BJ (cell line): ENCODE measurements around the gene SIRPG. TPM values are rescaled to one million over a fixed set of nuclear protein-coding genes. Genes with fewer than 3 reads are reported as not detected.

ENCODE experiments used
- CTCF ChIA-PET: fragments of 350-600 bp; formaldehyde crosslinking; extraction: SDS; loops from one replicate; lab custom pipeline; 2021; ENCODE audit warnings: antibody characterized with exemption, inconsistent platforms; lab: Yijun Ruan, JAX
- POLR2A ChIA-PET: fragments of 300-600 bp; sonication (Branson Sonifier 250); formaldehyde crosslinking; extraction: SDS; loops from one replicate; lab custom pipeline; 2021; ENCODE audit warnings: antibody characterized with exemption; lab: Charles Lee
- DNase-seq: peaks from one replicate; pipeline ENCODE4 v3.0.0-alpha.2; 2011; ENCODE audit warnings: low read depth
- H3K27me3 ChIP-seq: 2 replicates; pipeline ENCODE4 v1.6.0; 2011; ENCODE audit warnings: low read length; ENCODE audit not compliant: control insufficient read depth, insufficient read depth
- H3K36me3 ChIP-seq: 2 replicates; pipeline ENCODE4 v1.5.1; 2011; ENCODE audit warnings: low read length; ENCODE audit not compliant: control insufficient read depth, insufficient read depth
- H3K4me3 ChIP-seq: 2 replicates; pipeline ENCODE4 v1.5.1; 2011; ENCODE audit warnings: low read depth, mild to moderate bottlenecking, control low read depth, low read length
- polyA plus RNA-seq: library from polyadenylated mRNA; depleted of rRNA; stranded (reverse); fragments of >200 nt; gene quantifications from 2 replicates; pipeline ENCODE4 v1.2.3, GENCODE V29; 2011
- TF ChIP-seq, protein P1 (sequence below): IDR thresholded peaks from 2 replicates; pipeline ENCODE4 v1.5.1; 2011; ENCODE audit warnings: low read depth, mild to moderate bottlenecking, control low read depth, inconsistent platforms, low read length, moderate library complexity; ENCODE audit not compliant: insufficient read depth

Gene SIRPG
- polyA plus RNA-seq, 1 experiment: not detected

DNA sequence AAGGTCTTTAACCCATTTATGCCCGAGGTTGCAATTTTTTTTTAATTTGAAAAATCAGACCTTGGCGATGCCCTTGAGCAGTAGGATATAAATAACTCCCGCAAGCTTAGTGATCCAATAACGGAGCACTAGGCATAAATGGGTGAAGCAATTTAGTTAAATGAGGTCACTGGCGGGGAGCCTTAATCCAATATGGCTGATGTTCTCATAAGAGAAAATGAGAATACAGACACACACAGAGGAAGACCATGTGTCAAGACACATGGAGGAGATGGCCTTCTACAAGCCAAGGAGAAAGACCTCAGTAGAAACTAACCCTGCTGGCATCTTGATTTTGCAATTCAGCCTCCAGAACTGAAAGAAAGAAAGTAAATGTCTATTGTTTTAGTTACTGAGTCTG, 735 bp downstream of the SIRPG start:
- no peak overlapping the region for H3K4me3 ChIP-seq
- POLR2A ChIA-PET: no interaction called here
- no peaks in the 10 kb centered on the region for H3K36me3 ChIP-seq
- TF ChIP-seq, protein P1, sequence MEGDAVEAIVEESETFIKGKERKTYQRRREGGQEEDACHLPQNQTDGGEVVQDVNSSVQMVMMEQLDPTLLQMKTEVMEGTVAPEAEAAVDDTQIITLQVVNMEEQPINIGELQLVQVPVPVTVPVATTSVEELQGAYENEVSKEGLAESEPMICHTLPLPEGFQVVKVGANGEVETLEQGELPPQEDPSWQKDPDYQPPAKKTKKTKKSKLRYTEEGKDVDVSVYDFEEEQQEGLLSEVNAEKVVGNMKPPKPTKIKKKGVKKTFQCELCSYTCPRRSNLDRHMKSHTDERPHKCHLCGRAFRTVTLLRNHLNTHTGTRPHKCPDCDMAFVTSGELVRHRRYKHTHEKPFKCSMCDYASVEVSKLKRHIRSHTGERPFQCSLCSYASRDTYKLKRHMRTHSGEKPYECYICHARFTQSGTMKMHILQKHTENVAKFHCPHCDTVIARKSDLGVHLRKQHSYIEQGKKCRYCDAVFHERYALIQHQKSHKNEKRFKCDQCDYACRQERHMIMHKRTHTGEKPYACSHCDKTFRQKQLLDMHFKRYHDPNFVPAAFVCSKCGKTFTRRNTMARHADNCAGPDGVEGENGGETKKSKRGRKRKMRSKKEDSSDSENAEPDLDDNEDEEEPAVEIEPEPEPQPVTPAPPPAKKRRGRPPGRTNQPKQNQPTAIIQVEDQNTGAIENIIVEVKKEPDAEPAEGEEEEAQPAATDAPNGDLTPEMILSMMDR: no peak
- no peak for DNase-seq
- CTCF ChIA-PET: no interaction called here
- H3K27me3 ChIP-seq: peaks cover 3% of the 10 kb centered on the region; the same call in 1 of the 2 replicates

DNA sequence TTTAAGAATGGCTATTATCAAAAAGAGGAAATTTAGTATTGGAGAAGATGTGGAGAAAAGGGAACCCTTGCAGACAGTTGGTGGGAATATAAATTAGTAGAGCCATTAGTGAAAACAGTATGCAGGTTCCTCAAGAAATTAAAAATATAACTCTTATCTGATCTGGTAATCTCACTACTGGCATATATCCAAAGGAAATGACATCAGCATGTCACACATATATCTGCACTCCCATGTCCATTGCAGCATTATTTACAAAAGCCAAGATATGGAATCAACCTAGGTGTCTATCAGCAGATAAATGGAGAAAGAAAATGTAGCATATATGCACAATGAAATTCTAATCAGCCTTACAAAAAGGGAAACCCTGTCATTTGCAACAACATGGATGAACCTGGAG, 2.6 kb downstream of the SIRPG start:
- H3K27me3 ChIP-seq: 0 out of 2 replicates have a peak, but pooled peaks cover 3% of the 10 kb centered on the region
- DNase-seq: no peak
- no peaks in the 10 kb centered on the region for H3K36me3 ChIP-seq
- CTCF ChIA-PET: no interaction called here
- TF ChIP-seq, protein P1: no peak
- no peak overlapping the region for H3K4me3 ChIP-seq
- POLR2A ChIA-PET: no interaction called here

- TF ChIP-seq, protein P1: no peak
- H3K27me3 ChIP-seq: 0 out of 2 replicates have a peak, but pooled peaks cover 3% of the 10 kb centered on the region
- CTCF ChIA-PET: no interaction called here
- no peaks in the 10 kb centered on the region for H3K36me3 ChIP-seq
- no peak for DNase-seq
- POLR2A ChIA-PET: no interaction called here
- no peak overlapping the region for H3K4me3 ChIP-seq
Observed at GRCh38 chr20:1652960-1653359, 4.6 kb downstream of the SIRPG start.

- H3K4me3 ChIP-seq: no peak overlapping the region
- ChIA-PET CTCF (no interaction called here), POLR2A (no interaction called here)
- DNase-seq: no peak
- H3K27me3 ChIP-seq: peaks cover 1% of the 10 kb centered on the region; the same call in 1 of the 2 replicates
- TF ChIP-seq, protein P1: no peak
- no peaks in the 10 kb centered on the region for H3K36me3 ChIP-seq
Observed at GRCh38 chr20:1652104-1652503, 5.5 kb downstream of the SIRPG start.

- Histone ChIP-seq H3K27me3 (peaks cover 1% of the 10 kb centered on the region; the same call in 1 of the 2 replicates), H3K4me3 (no peak overlapping the region), H3K36me3 (no peaks in the 10 kb centered on the region)
- CTCF ChIA-PET: no interaction called here
- POLR2A ChIA-PET: no interaction called here
- TF ChIP-seq, protein P1: no peak
- DNase-seq: no peak
Observed at GRCh38 chr20:1651268-1652058, 6.1 kb downstream of the SIRPG start.
